Body of pancreas (tissue), 4 donors: Measurements from ENCODE around the gene TOGARAM1. TPM values are rescaled to one million over a fixed set of nuclear protein-coding genes. Genes with fewer than 3 reads are reported as not detected.

Experiments used
- ATAC-seq: fragments of 150-250 bp; one replicate; pipeline ENCODE4 v1.9.1; 2016
- DNase-seq, 4 donors: peaks; one replicate each; pipeline ENCODE4 v3.0.0-alpha.2; 2019
- H3K27ac ChIP-seq, 4 donors: fragments of 200-600 bp; sonication (generic); 1 replicate in 3 of 4; 2 replicates in 1 of 4; pipeline versions ENCODE4 v1.5.1 to v1.6.1; 2016 to 2019; ENCODE audit warnings: mild to moderate bottlenecking in 1 of 4, mixed read lengths in 1 of 4, moderate library complexity in 1 of 4
- H3K27me3 ChIP-seq, 2 donors: fragments of 200-600 bp; sonication (generic); one replicate each; pipeline ENCODE4 v1.6.0; 2016; ENCODE audit warnings: mild to moderate bottlenecking in 1 of 2
- H3K36me3 ChIP-seq, 2 donors: fragments of 200-600 bp; sonication (generic); replicated peaks in 1 of 2; 2 replicates each; pipeline ENCODE4 v1.5.1; 2016; ENCODE audit warnings: low read depth in 2 of 2; ENCODE audit not compliant: insufficient read depth in 1 of 2
- H3K4me1 ChIP-seq: fragments of 200-600 bp; sonication (generic); one replicate; pipeline ENCODE4 v1.6.0; 2016
- H3K4me3 ChIP-seq, 2 donors: fragments of 200-600 bp; sonication (generic); 1 replicate in 1 of 2; 2 replicates in 1 of 2; pipeline ENCODE4 v1.5.1; 2016 to 2019
- H3K9me3 ChIP-seq, 3 donors: fragments of 200-600 bp; sonication (generic); 1 replicate in 2 of 3; 2 replicates in 1 of 3; pipeline ENCODE4 v1.5.1; 2016
- POLR2A ChIP-seq, 3 donors: fragments of 450-650 bp; IDR thresholded peaks; one replicate each; pipeline ENCODE4 v1.6.1; 2016; ENCODE audit warnings: antibody characterized with exemption in 3 of 3, mild to moderate bottlenecking in 2 of 3
- WGBS, 2 donors: methylation state at CpG; one replicate each; pipeline ENCODE4 v1.1.5; 2017; 5-methylcytosine and 5-hydroxymethylcytosine counted together
- intact Hi-C: fragments of 100-400 bp; cut with DNase I; formaldehyde crosslinking; loops from one replicate; pipeline ENCODE4 v1.15.1; 2023
- total RNA-seq, 2 donors: library from RNA; depleted of rRNA; stranded (reverse); fragments of >200 nt; gene quantifications; one replicate each; pipeline ENCODE4 v1.1.0, GENCODE V29; 2016
- TF ChIP-seq, protein P1 (sequence below), 7 experiments: fragments of 450-650 bp in 4 of 7; fragments of 200-600 bp in 3 of 7; sonication (generic) in 3 of 7; IDR thresholded peaks; one replicate each; pipeline ENCODE4 v1.5.1; 2016 to 2019; ENCODE audit warnings: antibody characterized with exemption in 7 of 7

Gene TOGARAM1
- total RNA-seq, 2 donors from 2014 or later, result 23.6 to 38.6 TPM

DNA sequence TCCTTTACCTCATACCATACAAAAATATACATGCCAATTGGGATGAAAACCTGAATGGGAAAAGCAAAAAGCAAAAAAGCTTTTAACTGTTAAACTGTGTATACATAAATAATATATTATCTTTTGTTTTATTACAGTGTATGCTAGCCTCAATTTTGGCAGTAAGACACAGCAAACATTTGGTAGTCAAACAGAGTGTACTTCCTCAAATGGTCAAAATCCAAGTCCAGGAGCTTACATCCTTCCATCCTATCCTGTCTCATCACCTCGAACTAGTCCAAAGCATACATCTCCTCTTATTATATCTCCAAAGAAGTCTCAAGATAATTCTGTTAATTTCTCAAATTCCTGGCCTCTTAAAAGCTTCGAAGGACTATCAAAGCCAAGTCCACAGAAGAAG, 41.9 kb downstream of the TOGARAM1 start:
- no peak overlapping the region for H3K27ac ChIP-seq
- no peak for DNase-seq
- no peak for TF ChIP-seq POLR2A (IDR thresholded peaks at IDR 0.05)
- TF ChIP-seq, protein P1, sequence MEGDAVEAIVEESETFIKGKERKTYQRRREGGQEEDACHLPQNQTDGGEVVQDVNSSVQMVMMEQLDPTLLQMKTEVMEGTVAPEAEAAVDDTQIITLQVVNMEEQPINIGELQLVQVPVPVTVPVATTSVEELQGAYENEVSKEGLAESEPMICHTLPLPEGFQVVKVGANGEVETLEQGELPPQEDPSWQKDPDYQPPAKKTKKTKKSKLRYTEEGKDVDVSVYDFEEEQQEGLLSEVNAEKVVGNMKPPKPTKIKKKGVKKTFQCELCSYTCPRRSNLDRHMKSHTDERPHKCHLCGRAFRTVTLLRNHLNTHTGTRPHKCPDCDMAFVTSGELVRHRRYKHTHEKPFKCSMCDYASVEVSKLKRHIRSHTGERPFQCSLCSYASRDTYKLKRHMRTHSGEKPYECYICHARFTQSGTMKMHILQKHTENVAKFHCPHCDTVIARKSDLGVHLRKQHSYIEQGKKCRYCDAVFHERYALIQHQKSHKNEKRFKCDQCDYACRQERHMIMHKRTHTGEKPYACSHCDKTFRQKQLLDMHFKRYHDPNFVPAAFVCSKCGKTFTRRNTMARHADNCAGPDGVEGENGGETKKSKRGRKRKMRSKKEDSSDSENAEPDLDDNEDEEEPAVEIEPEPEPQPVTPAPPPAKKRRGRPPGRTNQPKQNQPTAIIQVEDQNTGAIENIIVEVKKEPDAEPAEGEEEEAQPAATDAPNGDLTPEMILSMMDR (IDR thresholded peaks at IDR 0.05), result no peak
- intact Hi-C loops, result no loop called here
- no peak for ATAC-seq
- H3K4me3 ChIP-seq, result no peak overlapping the region
- H3K4me1 ChIP-seq, result no peaks in the 10 kb centered on the region
- H3K27me3 ChIP-seq, result no peaks in the 10 kb centered on the region
- H3K36me3 ChIP-seq, result peaks cover 0 to 3% of the 10 kb centered on the region in 2 donors
- H3K9me3 ChIP-seq, result no peaks in the 10 kb centered on the region
- 80 to 89% methylated on average over 2 of the region's 2 CpGs for WGBS, 2 donors

DNA sequence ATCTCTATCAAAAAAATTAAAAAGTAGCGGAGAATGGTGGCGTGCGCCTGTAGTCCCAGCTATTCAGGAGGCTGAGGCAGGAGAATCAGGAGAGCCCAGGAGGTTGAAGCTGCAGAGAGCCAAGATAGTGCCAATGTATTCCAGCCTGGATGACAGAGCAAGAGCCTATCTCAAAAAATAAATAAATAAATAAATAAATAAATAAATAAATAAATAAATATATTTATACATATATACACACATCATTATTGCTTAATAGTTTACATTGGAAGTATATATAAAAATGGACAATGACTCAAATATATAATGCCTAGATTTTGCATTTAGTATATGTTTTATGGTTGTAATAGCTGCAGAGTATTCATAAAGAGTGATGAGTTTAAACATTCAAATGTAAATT, 53.1 kb downstream of the TOGARAM1 start:
- H3K4me3 ChIP-seq, result no peak overlapping the region
- intact Hi-C loops, result no loop called here
- no peak overlapping the region for H3K27ac ChIP-seq
- no peaks in the 10 kb centered on the region for H3K9me3 ChIP-seq
- no peaks in the 10 kb centered on the region for H3K27me3 ChIP-seq
- 95 to 100% methylated on average over 3 of the region's 3 CpGs for WGBS, 2 donors
- no peaks in the 10 kb centered on the region for H3K36me3 ChIP-seq
- TF ChIP-seq, protein P1 (IDR thresholded peaks at IDR 0.05), result no peak
- no peak for TF ChIP-seq POLR2A (IDR thresholded peaks at IDR 0.05)
- DNase-seq, result no peak
- H3K4me1 ChIP-seq, result no peaks in the 10 kb centered on the region
- ATAC-seq, result no peak

DNA sequence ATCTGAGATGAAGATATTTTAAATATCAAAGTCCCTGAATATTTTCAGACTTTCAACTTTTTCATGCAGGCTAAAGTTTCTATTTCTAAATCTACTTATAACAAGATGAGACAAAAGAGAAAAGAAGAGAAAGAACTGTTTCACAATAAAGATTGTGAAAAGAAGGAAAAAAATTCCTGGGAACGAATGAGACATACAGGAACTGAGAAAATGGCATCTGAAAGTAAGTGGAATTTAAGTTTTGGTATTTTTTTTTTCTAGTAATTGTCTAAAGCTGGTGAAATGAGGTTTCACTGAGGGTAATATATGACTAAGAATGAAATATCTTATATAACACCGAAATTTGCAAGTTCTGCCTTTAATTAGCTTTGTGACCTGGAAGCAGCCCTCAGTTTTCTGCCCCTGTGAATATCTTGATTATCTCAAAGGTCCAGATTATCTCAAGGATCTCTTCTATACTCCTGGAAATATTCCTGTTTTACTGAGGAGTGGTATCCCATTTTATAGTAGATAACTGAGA, 66.2 kb downstream of the TOGARAM1 start:
- Histone ChIP-seq H3K27ac (no peak overlapping the region), H3K9me3 (no peaks in the 10 kb centered on the region), H3K27me3 (no peaks in the 10 kb centered on the region), H3K36me3 (peaks cover 0 to 6% of the 10 kb centered on the region in 2 donors), H3K4me1 (no peaks in the 10 kb centered on the region), H3K4me3 (no peak overlapping the region)
- 88 to 91% methylated on average over 2 of the region's 2 CpGs for WGBS, 2 donors
- ATAC-seq (no peak), DNase-seq (no peak)
- TF ChIP-seq, protein P1 (IDR thresholded peaks at IDR 0.05), result no peak
- intact Hi-C loops, result no loop called here

DNA sequence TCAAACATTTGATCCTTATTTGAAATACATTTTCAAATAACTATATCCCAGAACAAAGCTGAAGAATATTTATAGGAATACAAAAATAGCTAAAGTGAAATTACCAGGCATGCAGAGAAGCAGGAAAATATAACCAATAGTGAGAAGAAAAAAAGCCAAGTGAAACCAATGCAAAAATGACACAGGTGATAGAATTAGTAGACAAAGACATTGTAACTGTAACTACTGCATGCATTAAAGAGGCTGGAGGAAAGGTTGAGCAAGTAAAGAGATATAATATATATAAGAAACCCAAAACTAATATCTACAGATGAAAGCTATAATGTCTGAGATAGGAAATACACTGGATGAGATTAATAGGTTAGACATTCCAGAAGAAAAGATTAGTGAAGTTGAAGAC, 72.7 kb downstream of the TOGARAM1 start:
- H3K4me3 ChIP-seq, result no peak overlapping the region
- no peaks in the 10 kb centered on the region for H3K9me3 ChIP-seq
- intact Hi-C loops, result no loop called here
- no peak overlapping the region for H3K27ac ChIP-seq
- no peak for TF ChIP-seq POLR2A (IDR thresholded peaks at IDR 0.05)
- TF ChIP-seq, protein P1 (IDR thresholded peaks at IDR 0.05), result no peak
- no peak for DNase-seq
- no peaks in the 10 kb centered on the region for H3K4me1 ChIP-seq
- H3K27me3 ChIP-seq, result no peaks in the 10 kb centered on the region
- ATAC-seq, result no peak
- H3K36me3 ChIP-seq, result peaks cover 0 to 14% of the 10 kb centered on the region in 2 donors

DNA sequence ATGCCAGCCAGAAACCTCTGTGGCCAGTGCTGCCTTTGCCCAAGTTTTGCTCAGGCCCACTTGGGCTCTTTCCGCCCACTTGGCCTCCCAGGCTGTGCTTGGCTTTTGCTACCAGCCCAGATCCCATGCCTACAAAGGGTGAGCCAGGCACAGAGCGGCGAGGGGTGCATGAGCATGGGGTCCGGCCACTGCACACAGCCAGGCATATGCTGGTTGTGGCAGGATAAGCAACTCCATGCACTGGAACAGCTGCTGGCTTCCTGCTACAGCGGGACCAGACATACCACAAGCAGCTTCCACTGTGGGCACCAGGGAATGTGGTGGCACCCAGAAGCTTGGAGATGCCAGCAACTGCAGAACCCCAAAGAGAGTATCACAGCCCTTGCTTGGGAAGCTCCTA, 76.3 kb downstream of the TOGARAM1 start:
- 84% methylated on average over 5 of the region's 5 CpGs; no CpG with 5 or more reads in 1 of the 2 donors for WGBS, 2 donors
- Histone ChIP-seq H3K36me3 (peaks cover 0 to 12% of the 10 kb centered on the region in 2 donors), H3K4me1 (no peaks in the 10 kb centered on the region), H3K27ac (no peak overlapping the region), H3K9me3 (no peaks in the 10 kb centered on the region), H3K4me3 (no peak overlapping the region), H3K27me3 (no peaks in the 10 kb centered on the region)
- intact Hi-C loops, result no loop called here
- ATAC-seq (no peak), DNase-seq (no peak)
- TF ChIP-seq, protein P1 (IDR thresholded peaks at IDR 0.05), result no peak
